Epithelial cell of esophagus (primary cell): Measurements from ENCODE around the gene STING1.
"Not testable (repeated sequence)": the region's sequence is repeated elsewhere in the genome, so short reads cannot be mapped to it uniquely, and the experiment has no call there.

Experiments used
- DNase-seq: peaks from one replicate; pipeline ENCODE4 v3.0.0; 2010; ENCODE audit warnings: low read depth
- H3K4me3 ChIP-seq: 2 replicates; pipeline ENCODE4 v1.5.1; 2011; ENCODE audit warnings: mild to moderate bottlenecking, low read length, control low read depth
- CTCF ChIP-seq: IDR thresholded peaks from 2 replicates; pipeline ENCODE4 v1.5.1; 2011; ENCODE audit warnings: low read depth, mild to moderate bottlenecking, low read length, control low read depth, inconsistent platforms; ENCODE audit not compliant: insufficient read depth; ENCODE audit errors: missing control alignments

STING1 gene

GRCh38 chr5:139451878-139452660 is 30.5 kb downstream of the STING1 start:
- no peak for DNase-seq
- no peak for TF ChIP-seq CTCF
- H3K4me3 ChIP-seq = no peak overlapping the region

GRCh38 chr5:139451176-139451575 is 31.4 kb downstream of the STING1 start:
- TF ChIP-seq CTCF = no peak
- no peak overlapping the region for H3K4me3 ChIP-seq
- no peak for DNase-seq

- peak; percentile 92 for DNase-seq
- no peak for TF ChIP-seq CTCF
- H3K4me3 ChIP-seq = no peak overlapping the region
Observed at GRCh38 chr5:139446956-139447779, 35.4 kb downstream of the STING1 start.

GRCh38 chr5:139445325-139446170 is 37.0 kb downstream of the STING1 start:
- peak; percentile 93 for DNase-seq
- H3K4me3 ChIP-seq = no peak overlapping the region
- no peak for TF ChIP-seq CTCF

- TF ChIP-seq CTCF = no peak
- DNase-seq = peak; percentile 65
- H3K4me3 ChIP-seq = no peak overlapping the region
Observed at GRCh38 chr5:139443831-139444453, 38.6 kb downstream of the STING1 start.

- H3K4me3 ChIP-seq, DNase-seq: not testable (repeated sequence)
Observed at GRCh38 chr5:139440416-139440815, 42.1 kb downstream of the STING1 start.
